Neural progenitor cell (in vitro differentiated cells): ENCODE data around the gene FLVCR2. TPM values are rescaled to one million over a fixed set of nuclear protein-coding genes. Genes with fewer than 3 reads are reported as not detected.
"Not testable (repeated sequence)": the region's sequence is repeated elsewhere in the genome, so short reads cannot be mapped to it uniquely, and the experiment has no call there.

ENCODE experiments used
- DNase-seq: peaks from one replicate; pipeline ENCODE4 v3.0.0-alpha.2; 2016; ENCODE audit warnings: low spot score
- H2AFZ ChIP-seq: fragments of 200-600 bp; sonication (generic); replicated peaks from 2 replicates; pipeline ENCODE4 v1.6.1; 2016; ENCODE audit warnings: antibody characterized with exemption
- H3F3A ChIP-seq: fragments of 200-600 bp; sonication (generic); 2 replicates; pipeline ENCODE4 v1.6.1; 2016; ENCODE audit warnings: antibody characterized with exemption, low read depth
- H3K27ac ChIP-seq: fragments of 200-600 bp; sonication (generic); 2 replicates; pipeline ENCODE4 v1.5.1; 2016; ENCODE audit warnings: mild to moderate bottlenecking
- H3K27me3 ChIP-seq: fragments of 200-600 bp; sonication (generic); 2 replicates; pipeline ENCODE4 v1.6.1; 2016; ENCODE audit warnings: mild to moderate bottlenecking, moderate library complexity
- H3K36me3 ChIP-seq: fragments of 200-600 bp; sonication (generic); 2 replicates; pipeline ENCODE4 v1.5.1; 2016
- H3K4me1 ChIP-seq: fragments of 200-600 bp; sonication (generic); 2 replicates; pipeline ENCODE4 v1.6.1; 2016; ENCODE audit warnings: mixed run types
- H3K4me2 ChIP-seq: fragments of 200-600 bp; sonication (generic); 2 replicates; pipeline ENCODE4 v1.6.1; 2016
- H3K4me3 ChIP-seq: fragments of 200-600 bp; sonication (generic); 2 replicates; pipeline ENCODE4 v1.5.1; 2016
- H3K79me2 ChIP-seq: fragments of 200-600 bp; sonication (generic); 2 replicates; pipeline ENCODE4 v1.6.1; 2016; ENCODE audit warnings: low read depth
- H3K9ac ChIP-seq: fragments of 200-600 bp; sonication (generic); 2 replicates; pipeline ENCODE4 v1.6.1; 2016
- H3K9me3 ChIP-seq: fragments of 200-600 bp; sonication (generic); 2 replicates; pipeline ENCODE4 v1.5.1; 2016; ENCODE audit warnings: low read depth
- H4K20me1 ChIP-seq: fragments of 200-600 bp; sonication (generic); 2 replicates; pipeline ENCODE4 v1.6.1; 2016; ENCODE audit warnings: low read depth
- H3K27ac Mint-ChIP-seq: 3 replicates; pipeline ENCODE4 v1.8.0; 2021; ENCODE audit warnings: mixed read lengths
- H3K27me3 Mint-ChIP-seq: 2 replicates; pipeline ENCODE4 v1.8.0; 2022; ENCODE audit warnings: low read depth, mild to moderate bottlenecking, inconsistent platforms, moderate library complexity, mixed read lengths; ENCODE audit not compliant: insufficient read depth
- H3K36me3 Mint-ChIP-seq: 3 replicates; pipeline ENCODE4 v1.8.0; 2021; ENCODE audit warnings: mixed read lengths
- H3K4me1 Mint-ChIP-seq: 3 replicates; pipeline ENCODE4 v1.8.0; 2021; ENCODE audit warnings: mixed read lengths
- H3K4me3 Mint-ChIP-seq: 3 replicates; pipeline ENCODE4 v1.8.0; 2021; ENCODE audit warnings: mild to moderate bottlenecking, moderate library complexity, mixed read lengths
- H3K9me3 Mint-ChIP-seq: 3 replicates; pipeline ENCODE4 v1.8.0; 2020; ENCODE audit warnings: mixed read lengths
- CTCF ChIP-seq: fragments of 200-600 bp; sonication (generic); IDR thresholded peaks from 2 replicates; pipeline ENCODE4 v1.5.1; 2017; ENCODE audit warnings: antibody characterized with exemption, mild to moderate bottlenecking
- EZH2 ChIP-seq: fragments of 200-600 bp; sonication (generic); IDR thresholded peaks from 2 replicates; pipeline ENCODE4 v1.6.1; 2017; ENCODE audit warnings: antibody characterized with exemption, mild to moderate bottlenecking, moderate library complexity
- EZH2phosphoT487 ChIP-seq: fragments of 200-600 bp; sonication (generic); IDR thresholded peaks from 2 replicates; pipeline ENCODE4 v1.6.1; 2017; ENCODE audit warnings: antibody characterized with exemption
- small RNA-seq: library from RNA; depleted of rRNA; stranded (forward); fragments of <200 nt; gene quantifications from one replicate; pipeline ENCODE3, GENCODE V24; 2015
- total RNA-seq: library from RNA; depleted of rRNA; stranded (reverse); fragments of >200 nt; gene quantifications from 2 replicates; pipeline ENCODE4 v1.2.3, GENCODE V29; 2015; ENCODE audit warnings: low replicate concordance

The FLVCR2 gene
- total RNA-seq, 1 donor from 2014 or later, result 1.7 TPM

- H3K36me3 Mint-ChIP-seq, result peaks cover 24% of the 10 kb centered on the region
- H3K27me3 ChIP-seq, result no peaks in the 10 kb centered on the region
- no peak for DNase-seq
- H3K36me3 ChIP-seq, result no peaks in the 10 kb centered on the region
- H3K9ac ChIP-seq, result no peak overlapping the region
- TF ChIP-seq EZH2 (no peak), EZH2phosphoT487 (no peak), CTCF (no peak)
- H3K9me3 Mint-ChIP-seq, result no peaks in the 10 kb centered on the region
- H3K27ac ChIP-seq, result no peak overlapping the region
- H3K4me1 Mint-ChIP-seq, result no peaks in the 10 kb centered on the region
- no peaks in the 10 kb centered on the region for H3K79me2 ChIP-seq
- no peaks in the 10 kb centered on the region for H4K20me1 ChIP-seq
- no peak overlapping the region for H3K27ac Mint-ChIP-seq
- H3K4me2 ChIP-seq, result no peak overlapping the region
- H3K4me3 Mint-ChIP-seq, result no peak overlapping the region
- no peaks in the 10 kb centered on the region for H3K9me3 ChIP-seq
- H2AFZ ChIP-seq, result no peak overlapping the region
- H3F3A ChIP-seq, result no peaks in the 10 kb centered on the region
- H3K27me3 Mint-ChIP-seq, result no peaks in the 10 kb centered on the region
- H3K4me3 ChIP-seq, result no peak overlapping the region
- H3K4me1 ChIP-seq, result no peaks in the 10 kb centered on the region
These were observed 110.6 kb downstream of the FLVCR2 start for GRCh38 chr14:75689012-75689411.

GRCh38 chr14:75690010-75690409 is 111.6 kb downstream of the FLVCR2 start:
- no peak overlapping the region for H3K9ac ChIP-seq
- no peak overlapping the region for H3K27ac ChIP-seq
- no peaks in the 10 kb centered on the region for H3K4me1 Mint-ChIP-seq
- no peak overlapping the region for H2AFZ ChIP-seq
- H4K20me1 ChIP-seq, result no peaks in the 10 kb centered on the region
- no peaks in the 10 kb centered on the region for H3K79me2 ChIP-seq
- H3K9me3 Mint-ChIP-seq, result peaks cover 3% of the 10 kb centered on the region
- DNase-seq, result no peak
- peaks cover 29% of the 10 kb centered on the region for H3K36me3 Mint-ChIP-seq
- no peaks in the 10 kb centered on the region for H3K4me1 ChIP-seq
- no peaks in the 10 kb centered on the region for H3K9me3 ChIP-seq
- no peak overlapping the region for H3K27ac Mint-ChIP-seq
- no peak overlapping the region for H3K4me3 ChIP-seq
- no peaks in the 10 kb centered on the region for H3K27me3 Mint-ChIP-seq
- TF ChIP-seq CTCF, result no peak
- TF ChIP-seq EZH2phosphoT487, result no peak
- H3K27me3 ChIP-seq, result no peaks in the 10 kb centered on the region
- no peak overlapping the region for H3K4me2 ChIP-seq
- H3K36me3 ChIP-seq, result no peaks in the 10 kb centered on the region
- H3F3A ChIP-seq, result no peaks in the 10 kb centered on the region
- no peak overlapping the region for H3K4me3 Mint-ChIP-seq

- not testable (repeated sequence) for H2AFZ ChIP-seq, H3K27me3 ChIP-seq, H3K4me1 ChIP-seq, H3K79me2 ChIP-seq, H3K4me3 ChIP-seq, H3K4me3 Mint-ChIP-seq, H3K4me2 ChIP-seq, H3K27ac ChIP-seq, H3K9me3 Mint-ChIP-seq, H3K36me3 ChIP-seq, H3K9ac ChIP-seq, DNase-seq, H3K9me3 ChIP-seq, H4K20me1 ChIP-seq, H3K27ac Mint-ChIP-seq, H3K27me3 Mint-ChIP-seq, H3F3A ChIP-seq, H3K4me1 Mint-ChIP-seq
- H3K36me3 Mint-ChIP-seq, result peaks cover 45% of the 10 kb centered on the region
These were observed 116.6 kb downstream of the FLVCR2 start for GRCh38 chr14:75695025-75695424.

- Histone ChIP-seq H3K4me3 (no peak overlapping the region), H3K79me2 (no peaks in the 10 kb centered on the region), H3K9ac (no peak overlapping the region), H4K20me1 (peaks cover 5% of the 10 kb centered on the region), H3K4me1 (peaks cover 7% of the 10 kb centered on the region), H3K36me3 (no peaks in the 10 kb centered on the region), H3K27me3 (no peaks in the 10 kb centered on the region), H3K4me2 (no peak overlapping the region), H3F3A (peaks cover 4% of the 10 kb centered on the region), H3K9me3 (no peaks in the 10 kb centered on the region), H3K27ac (no peak overlapping the region), H2AFZ (no peak overlapping the region)
- Mint-ChIP-seq H3K27ac (no peak overlapping the region), H3K36me3 (peaks cover 44% of the 10 kb centered on the region), H3K27me3 (no peaks in the 10 kb centered on the region), H3K4me1 (peaks cover 4% of the 10 kb centered on the region), H3K4me3 (no peak overlapping the region), H3K9me3 (peaks cover 3% of the 10 kb centered on the region)
- DNase-seq, result no peak
- TF ChIP-seq EZH2phosphoT487, result no peak
- TF ChIP-seq EZH2, result no peak
- TF ChIP-seq CTCF, result no peak
These were observed 119.0 kb downstream of the FLVCR2 start for GRCh38 chr14:75697386-75697785.

Small RNAs within 50 kb of the gene (small RNA-seq; reads per million reads assigned to genes)
- gene RNA5SP387, result not detected

Other genes starting within 250 kb of the FLVCR2 start
- gene JDP2, start 150.6 kb upstream of the FLVCR2 start, total RNA-seq, result 2.5 and 8.4 TPM in 2 replicates
- gene BATF, start 56.2 kb upstream of the FLVCR2 start, total RNA-seq, result not detected in 2 replicates
- 29.3 and 31.2 TPM in 2 replicates for gene ERG28, start 82.3 kb downstream of the FLVCR2 start, total RNA-seq
- 27.1 and 61.4 TPM in 2 replicates for gene TTLL5, start 82.6 kb downstream of the FLVCR2 start, total RNA-seq